GM23248 (cell line): ENCODE measurements around the gene ESPNL.

Experiments
- EZH2 ChIP-seq: fragments of 200-600 bp; sonication (generic); IDR thresholded peaks from 2 replicates; pipeline ENCODE4 v1.6.1; 2018; ENCODE audit warnings: antibody characterized with exemption, mild to moderate bottlenecking; ENCODE audit not compliant: insufficient read depth, poor library complexity, severe bottlenecking
- EZH2phosphoT487 ChIP-seq: fragments of 200-600 bp; sonication (generic); IDR thresholded peaks from 2 replicates; pipeline ENCODE4 v1.6.1; 2018; ENCODE audit warnings: antibody characterized with exemption, moderate library complexity, mild to moderate bottlenecking, low read depth; ENCODE audit not compliant: insufficient read depth

DNA sequence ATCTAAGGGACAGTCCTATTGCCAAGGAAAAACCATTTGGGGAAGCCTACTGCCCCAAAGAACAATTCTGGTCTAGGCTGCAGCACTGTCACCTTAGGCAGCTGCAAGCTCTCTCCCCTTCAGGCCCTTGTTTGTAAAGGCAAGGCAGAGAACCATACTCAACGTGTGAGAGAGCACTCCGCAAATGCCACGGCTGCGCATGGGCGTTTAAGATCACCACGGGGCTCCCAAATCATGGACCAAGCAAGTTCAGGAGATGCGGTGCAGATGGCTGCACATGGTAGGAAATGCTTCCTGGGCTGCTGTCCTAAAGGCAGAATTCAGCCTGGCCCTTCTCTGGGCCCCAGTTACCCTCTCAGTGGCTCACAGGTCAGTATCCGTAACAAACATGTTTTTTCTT lies 74.2 kb downstream of the ESPNL start:
- TF ChIP-seq EZH2: no peak
- no peak for TF ChIP-seq EZH2phosphoT487
